Esophagus muscularis mucosa (tissue), 4 donors: ENCODE measurements around the gene POLN. TPM values are rescaled to one million over a fixed set of nuclear protein-coding genes. Genes with fewer than 3 reads are reported as not detected.

Source experiments
- DNase-seq: peaks from one replicate; pipeline ENCODE4 v3.0.0-alpha.2; 2017; ENCODE audit errors: extremely low spot score
- H3K27ac ChIP-seq, 4 donors: fragments of 200-600 bp; sonication (generic); replicated peaks in 1 of 4; 1 replicate in 3 of 4; 2 replicates in 1 of 4; pipeline ENCODE4 v1.5.1; 2016 to 2019; ENCODE audit warnings: mild to moderate bottlenecking in 1 of 4
- H3K27me3 ChIP-seq, 4 donors: fragments of 200-600 bp; sonication (generic); one replicate each; pipeline versions ENCODE4 v1.5.1 to v1.6.0; 2016 to 2019
- H3K36me3 ChIP-seq, 4 donors: fragments of 200-600 bp; sonication (generic); one replicate each; pipeline ENCODE4 v1.5.1; 2016 to 2019
- H3K4me1 ChIP-seq, 4 donors: fragments of 200-600 bp; sonication (generic); one replicate each; pipeline ENCODE4 v1.5.1; 2016 to 2019
- H3K4me3 ChIP-seq, 4 donors: fragments of 200-600 bp; sonication (generic); 1 replicate in 2 of 4; 2 replicates in 2 of 4; pipeline ENCODE4 v1.5.1; 2016 to 2019; ENCODE audit warnings: mild to moderate bottlenecking in 4 of 4, moderate library complexity in 1 of 4
- H3K9me3 ChIP-seq, 4 donors: fragments of 200-600 bp; sonication (generic); 1 replicate in 3 of 4; 2 replicates in 1 of 4; pipeline ENCODE4 v1.5.1; 2016 to 2019
- EP300 ChIP-seq: sonication (generic); formaldehyde crosslinking; IDR thresholded peaks from one replicate; pipeline ENCODE4 v1.6.1; 2017; ENCODE audit warnings: antibody characterized with exemption
- POLR2A ChIP-seq: fragments of 450-650 bp; IDR thresholded peaks from one replicate; pipeline ENCODE4 v1.6.1; 2017; ENCODE audit warnings: antibody characterized with exemption, moderate library complexity, mild to moderate bottlenecking, low read depth
- POLR2AphosphoS5 ChIP-seq, 2 donors: sonication (generic); formaldehyde crosslinking; IDR thresholded peaks; one replicate each; pipeline ENCODE4 v1.6.1; 2017; ENCODE audit warnings: antibody characterized with exemption in 2 of 2
- WGBS: methylation state at CpG from one replicate; pipeline ENCODE4 v1.1.5; 2018; 5-methylcytosine and 5-hydroxymethylcytosine counted together
- intact Hi-C: fragments of 100-400 bp; cut with DNase I; formaldehyde crosslinking; loops from one replicate; pipeline ENCODE4 v1.15.1; 2023
- total RNA-seq, 4 donors: library from RNA; depleted of rRNA; stranded (reverse); fragments of >200 nt; gene quantifications; one replicate each; pipeline versions ENCODE4 v1.1.0 to v1.2.1, GENCODE V29; 2016
- TF ChIP-seq, protein P1 (sequence below), 3 experiments: fragments of 200-600 bp in 2 of 3; fragments of 450-650 bp in 1 of 3; sonication (generic) in 2 of 3; IDR thresholded peaks; one replicate each; pipeline ENCODE4 v1.5.1; 2017 to 2019; ENCODE audit warnings: antibody characterized with exemption in 3 of 3, mild to moderate bottlenecking in 2 of 3, moderate library complexity in 1 of 3

Gene POLN
- total RNA-seq, 4 donors from 2014 or later = 1.2 to 3.3 (median 2.7) TPM

GRCh38 chr4:2250357-2251072 lies 8.6 kb upstream of the POLN start:
- peaks cover 43 to 89% (median 86%) of the 10 kb centered on the region in 4 donors for H3K36me3 ChIP-seq

GRCh38 chr4:2249526-2250356 lies 7.8 kb upstream of the POLN start:
- Histone ChIP-seq H3K4me3 (no peak overlapping the region), H3K9me3 (no peaks in the 10 kb centered on the region), H3K27ac (no peak overlapping the region), H3K4me1 (peaks cover 15 to 31% (median 20%) of the 10 kb centered on the region in 4 donors), H3K36me3 (peaks cover 43 to 84% (median 81%) of the 10 kb centered on the region in 4 donors), H3K27me3 (no peaks in the 10 kb centered on the region)
- TF ChIP-seq, protein P1, sequence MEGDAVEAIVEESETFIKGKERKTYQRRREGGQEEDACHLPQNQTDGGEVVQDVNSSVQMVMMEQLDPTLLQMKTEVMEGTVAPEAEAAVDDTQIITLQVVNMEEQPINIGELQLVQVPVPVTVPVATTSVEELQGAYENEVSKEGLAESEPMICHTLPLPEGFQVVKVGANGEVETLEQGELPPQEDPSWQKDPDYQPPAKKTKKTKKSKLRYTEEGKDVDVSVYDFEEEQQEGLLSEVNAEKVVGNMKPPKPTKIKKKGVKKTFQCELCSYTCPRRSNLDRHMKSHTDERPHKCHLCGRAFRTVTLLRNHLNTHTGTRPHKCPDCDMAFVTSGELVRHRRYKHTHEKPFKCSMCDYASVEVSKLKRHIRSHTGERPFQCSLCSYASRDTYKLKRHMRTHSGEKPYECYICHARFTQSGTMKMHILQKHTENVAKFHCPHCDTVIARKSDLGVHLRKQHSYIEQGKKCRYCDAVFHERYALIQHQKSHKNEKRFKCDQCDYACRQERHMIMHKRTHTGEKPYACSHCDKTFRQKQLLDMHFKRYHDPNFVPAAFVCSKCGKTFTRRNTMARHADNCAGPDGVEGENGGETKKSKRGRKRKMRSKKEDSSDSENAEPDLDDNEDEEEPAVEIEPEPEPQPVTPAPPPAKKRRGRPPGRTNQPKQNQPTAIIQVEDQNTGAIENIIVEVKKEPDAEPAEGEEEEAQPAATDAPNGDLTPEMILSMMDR (IDR thresholded peaks at IDR 0.05) = no peak
- TF ChIP-seq POLR2AphosphoS5 (IDR thresholded peaks at IDR 0.05) = no peak
- no peak for TF ChIP-seq EP300
- TF ChIP-seq POLR2A = no peak
- WGBS = 82% methylated on average over 15 of the region's 26 CpGs
- DNase-seq = peak; percentile 89
- intact Hi-C loops = no loop called here

More at GRCh38 chr4:2250357-2251072, 8.6 kb upstream of the POLN start:
- no peaks in the 10 kb centered on the region for H3K9me3 ChIP-seq
- H3K27me3 ChIP-seq = no peaks in the 10 kb centered on the region
- DNase-seq = peak; percentile 24
- intact Hi-C loops = no loop called here
- peaks cover 15 to 31% (median 20%) of the 10 kb centered on the region in 4 donors for H3K4me1 ChIP-seq
- 94% methylated on average over 11 of the region's 30 CpGs for WGBS
- H3K27ac ChIP-seq = no peak overlapping the region
- no peak for TF ChIP-seq POLR2A
- TF ChIP-seq, protein P1 (IDR thresholded peaks at IDR 0.05) = no peak
- TF ChIP-seq POLR2AphosphoS5 (IDR thresholded peaks at IDR 0.05) = no peak
- H3K4me3 ChIP-seq = no peak overlapping the region

- Histone ChIP-seq H3K36me3 (peaks cover 42 to 75% (median 73%) of the 10 kb centered on the region in 4 donors), H3K27me3 (no peaks in the 10 kb centered on the region), H3K27ac (no peak overlapping the region), H3K4me3 (no peak overlapping the region), H3K4me1 (peaks cover 21 to 34% (median 23%) of the 10 kb centered on the region in 4 donors), H3K9me3 (no peaks in the 10 kb centered on the region)
- peak; percentile 77 for DNase-seq
- 56% methylated on average over 3 of the region's 10 CpGs for WGBS
- intact Hi-C loops = no loop called here
- TF ChIP-seq POLR2AphosphoS5 (IDR thresholded peaks at IDR 0.05) (no peak), EP300 (no peak), POLR2A (no peak)
- TF ChIP-seq, protein P1 (IDR thresholded peaks at IDR 0.05) = no peak
Measured at GRCh38 chr4:2248821-2249261, 6.9 kb upstream of the POLN start.

DNA sequence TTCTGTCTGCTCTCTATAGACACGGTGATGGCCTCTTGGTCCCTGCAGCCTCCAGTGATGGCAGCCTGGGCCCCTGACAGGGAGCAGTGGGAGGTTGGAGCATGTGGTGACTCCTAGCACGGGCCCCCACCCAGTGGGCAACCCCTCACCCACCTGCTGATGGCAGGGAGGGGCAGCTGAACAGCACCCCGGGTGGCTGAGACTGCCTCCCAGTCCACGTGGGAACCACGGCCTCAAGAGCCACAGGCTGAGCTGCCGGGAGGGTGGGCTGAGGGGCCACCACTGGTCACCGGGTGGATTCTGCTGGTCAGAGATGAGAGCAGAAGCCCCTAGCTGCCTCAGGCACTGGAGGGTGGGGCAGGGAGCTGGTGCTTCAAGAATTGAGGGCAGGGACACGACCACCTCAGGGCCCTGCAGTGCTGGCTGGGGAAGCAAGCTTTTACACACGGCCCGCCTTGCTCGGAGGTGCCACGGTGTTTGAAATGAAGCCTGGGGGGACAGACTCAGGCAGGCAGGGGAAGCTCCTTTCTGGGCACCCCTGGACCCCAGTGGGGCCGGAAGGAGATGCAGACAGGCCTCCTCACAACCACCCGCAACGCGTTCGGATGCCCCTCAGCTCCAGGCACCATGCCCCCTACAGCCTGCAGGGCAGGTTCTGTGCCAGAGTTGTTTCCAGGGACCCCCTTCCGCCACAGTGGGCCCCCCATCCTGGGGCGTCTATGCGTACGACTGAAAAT lies 6.3 kb upstream of the POLN start:
- peak; percentile 66 for DNase-seq

More for the DNA sequence above, 6.3 kb upstream of the POLN start:
- intact Hi-C loops = no loop called here
- Histone ChIP-seq H3K9me3 (no peaks in the 10 kb centered on the region), H3K4me3 (no peak overlapping the region), H3K36me3 (peaks cover 38 to 68% (median 66%) of the 10 kb centered on the region in 4 donors), H3K27ac (no peak overlapping the region), H3K4me1 (peaks cover 18 to 34% (median 28%) of the 10 kb centered on the region in 4 donors), H3K27me3 (no peaks in the 10 kb centered on the region)
- WGBS = 77% methylated on average over 19 of the region's 21 CpGs
- TF ChIP-seq, protein P1 (IDR thresholded peaks at IDR 0.05) = no peak
- TF ChIP-seq POLR2A (no peak), EP300 (no peak), POLR2AphosphoS5 (IDR thresholded peaks at IDR 0.05) (no peak)
